Thyroid gland (tissue), 4 donors: ENCODE results near the gene RGS14. TPM values are rescaled to one million over a fixed set of nuclear protein-coding genes. Genes with fewer than 3 reads are reported as not detected.

Experiments
- DNase-seq, 2 donors: peaks; one replicate each; pipeline ENCODE4 v3.0.0-alpha.2; 2019
- H3K27ac ChIP-seq, 3 donors: fragments of 200-600 bp; sonication (generic); 1 replicate in 2 of 3; 2 replicates in 1 of 3; pipeline ENCODE4 v1.5.1; 2016 to 2019; ENCODE audit warnings: mild to moderate bottlenecking in 1 of 3, moderate library complexity in 1 of 3
- H3K27me3 ChIP-seq: fragments of 200-600 bp; sonication (generic); one replicate; pipeline ENCODE4 v1.5.1; 2019
- H3K36me3 ChIP-seq, 2 donors: fragments of 200-600 bp; sonication (generic); one replicate each; pipeline ENCODE4 v1.5.1; 2016 to 2019
- H3K4me1 ChIP-seq, 2 donors: fragments of 200-600 bp; sonication (generic); one replicate each; pipeline ENCODE4 v1.5.1; 2017 to 2019
- H3K4me3 ChIP-seq, 3 donors: fragments of 200-600 bp; sonication (generic); replicated peaks in 1 of 3; 1 replicate in 2 of 3; 2 replicates in 1 of 3; pipeline ENCODE4 v1.5.1; 2016; ENCODE audit warnings: mild to moderate bottlenecking in 1 of 3
- H3K9me3 ChIP-seq: fragments of 200-600 bp; sonication (generic); one replicate; pipeline ENCODE4 v1.5.1; 2017
- POLR2A ChIP-seq, 2 donors: fragments of 450-650 bp; IDR thresholded peaks; one replicate each; pipeline ENCODE4 v1.6.1; 2017; ENCODE audit warnings: antibody characterized with exemption in 2 of 2, mild to moderate bottlenecking in 2 of 2, moderate library complexity in 1 of 2
- WGBS, 2 donors: methylation state at CpG; one replicate each; pipeline ENCODE4 v1.1.5; 2017; 5-methylcytosine and 5-hydroxymethylcytosine counted together
- intact Hi-C: fragments of 100-400 bp; cut with DNase I; formaldehyde crosslinking; loops from one replicate; pipeline ENCODE4 v1.15.1; 2023
- total RNA-seq, 4 donors: library from RNA; depleted of rRNA; stranded (reverse); fragments of >200 nt; gene quantifications; one replicate each; pipeline ENCODE4 v1.2.3, GENCODE V29; 2016
- TF ChIP-seq, protein P1 (sequence below), 6 experiments: fragments of 200-600 bp in 3 of 6; fragments of 450-650 bp in 3 of 6; sonication (generic) in 3 of 6; IDR thresholded peaks; one replicate each; pipeline ENCODE4 v1.5.1; 2016 to 2019; ENCODE audit warnings: antibody characterized with exemption in 6 of 6, mild to moderate bottlenecking in 2 of 6, inconsistent platforms in 1 of 6, moderate library complexity in 1 of 6

RGS14 gene
- total RNA-seq, 4 donors from 2014 or later: 22.9 to 42.7 (median 26.7) TPM

DNA sequence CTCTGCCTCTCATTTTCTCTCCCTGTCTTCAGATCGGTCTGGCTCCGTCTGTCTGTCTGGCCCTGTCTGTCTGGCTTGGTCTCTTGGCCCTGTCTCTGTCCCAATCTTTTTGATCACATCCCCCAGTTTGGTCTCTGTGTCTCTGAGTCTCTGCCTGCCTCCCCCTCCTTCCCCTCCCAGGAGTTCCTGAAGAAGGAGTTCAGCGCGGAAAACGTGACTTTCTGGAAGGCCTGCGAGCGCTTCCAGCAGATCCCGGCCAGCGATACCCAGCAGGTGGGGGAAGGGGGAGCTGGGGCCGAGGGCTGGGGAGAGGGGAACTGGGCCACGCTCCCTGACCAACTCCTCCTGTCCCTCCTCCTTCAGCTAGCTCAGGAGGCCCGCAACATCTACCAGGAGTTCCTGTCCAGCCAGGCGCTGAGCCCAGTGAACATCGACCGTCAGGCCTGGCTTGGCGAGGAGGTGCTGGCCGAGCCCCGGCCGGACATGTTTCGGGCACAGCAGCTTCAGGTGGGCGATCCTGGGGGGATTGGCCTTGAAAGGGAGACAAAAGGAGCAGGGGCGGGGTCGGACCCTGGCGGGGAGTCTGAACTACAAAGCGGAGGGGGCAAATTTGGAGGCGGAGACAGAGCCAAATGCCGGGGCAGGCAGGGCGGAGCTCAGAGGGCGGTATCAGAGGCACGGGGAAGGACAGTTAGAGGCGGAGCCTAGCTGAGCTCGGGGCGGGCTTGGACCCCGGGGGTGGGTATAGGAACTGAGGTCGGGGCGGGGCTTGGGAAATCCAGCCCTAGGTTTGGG is 9.0 kb downstream of the RGS14 start:
- H3K36me3 ChIP-seq: no peaks in the 10 kb centered on the region
- DNase-seq: peak; percentile 96 to 97
- H3K4me3 ChIP-seq: peak overlapping the region in 2 of 3 donors; percentile 22 to 41
- H3K9me3 ChIP-seq: no peaks in the 10 kb centered on the region
- peaks cover 30 to 50% of the 10 kb centered on the region in 2 donors for H3K4me1 ChIP-seq
- H3K27ac ChIP-seq: peak overlapping the region; percentile 93 to 98 (median 93)
- WGBS, 2 donors: 11 to 17% methylated on average over 35 to 36 of the region's 36 CpGs
- peak in 1 of 2 donors; percentile 72 for TF ChIP-seq POLR2A (IDR thresholded peaks at IDR 0.05)
- TF ChIP-seq, protein P1, sequence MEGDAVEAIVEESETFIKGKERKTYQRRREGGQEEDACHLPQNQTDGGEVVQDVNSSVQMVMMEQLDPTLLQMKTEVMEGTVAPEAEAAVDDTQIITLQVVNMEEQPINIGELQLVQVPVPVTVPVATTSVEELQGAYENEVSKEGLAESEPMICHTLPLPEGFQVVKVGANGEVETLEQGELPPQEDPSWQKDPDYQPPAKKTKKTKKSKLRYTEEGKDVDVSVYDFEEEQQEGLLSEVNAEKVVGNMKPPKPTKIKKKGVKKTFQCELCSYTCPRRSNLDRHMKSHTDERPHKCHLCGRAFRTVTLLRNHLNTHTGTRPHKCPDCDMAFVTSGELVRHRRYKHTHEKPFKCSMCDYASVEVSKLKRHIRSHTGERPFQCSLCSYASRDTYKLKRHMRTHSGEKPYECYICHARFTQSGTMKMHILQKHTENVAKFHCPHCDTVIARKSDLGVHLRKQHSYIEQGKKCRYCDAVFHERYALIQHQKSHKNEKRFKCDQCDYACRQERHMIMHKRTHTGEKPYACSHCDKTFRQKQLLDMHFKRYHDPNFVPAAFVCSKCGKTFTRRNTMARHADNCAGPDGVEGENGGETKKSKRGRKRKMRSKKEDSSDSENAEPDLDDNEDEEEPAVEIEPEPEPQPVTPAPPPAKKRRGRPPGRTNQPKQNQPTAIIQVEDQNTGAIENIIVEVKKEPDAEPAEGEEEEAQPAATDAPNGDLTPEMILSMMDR (IDR thresholded peaks at IDR 0.05): no peak
- intact Hi-C loops: loop anchor here (5.0 kb wide), 1 partner anchor 54 kb away; the partner anchor contains the start of gene MXD3
- no peaks in the 10 kb centered on the region for H3K27me3 ChIP-seq

DNA sequence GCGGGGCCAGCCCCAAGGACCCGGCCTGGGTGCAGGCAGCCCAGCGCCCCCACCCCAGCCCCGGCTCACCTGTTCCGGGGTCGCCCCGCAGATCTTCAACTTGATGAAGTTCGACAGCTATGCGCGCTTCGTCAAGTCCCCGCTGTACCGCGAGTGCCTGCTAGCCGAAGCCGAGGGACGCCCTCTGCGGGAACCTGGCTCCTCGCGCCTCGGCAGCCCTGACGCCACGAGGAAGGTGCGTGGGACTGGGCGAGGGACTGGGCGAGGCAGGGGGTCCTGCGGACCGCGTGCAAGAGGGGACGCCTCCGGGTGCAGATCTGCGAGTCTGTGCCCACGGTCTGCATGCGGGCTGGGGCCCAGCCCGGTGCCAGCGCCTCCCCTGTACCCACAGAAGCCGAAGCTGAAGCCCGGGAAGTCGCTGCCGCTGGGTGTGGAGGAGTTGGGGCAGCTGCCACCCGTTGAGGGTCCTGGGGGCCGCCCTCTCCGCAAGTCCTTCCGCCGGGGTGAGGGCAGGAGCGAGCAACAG is 9.7 kb downstream of the RGS14 start:
- H3K36me3 ChIP-seq: no peaks in the 10 kb centered on the region
- H3K4me1 ChIP-seq: peaks cover 25 to 43% of the 10 kb centered on the region in 2 donors
- peak overlapping the region in 2 of 3 donors; percentile 28 to 41 for H3K4me3 ChIP-seq
- WGBS, 2 donors: 50 to 51% methylated on average over 10 to 15 of the region's 46 CpGs
- TF ChIP-seq, protein P1 (IDR thresholded peaks at IDR 0.05): no peak
- TF ChIP-seq POLR2A (IDR thresholded peaks at IDR 0.05): no peak
- no peaks in the 10 kb centered on the region for H3K27me3 ChIP-seq
- H3K27ac ChIP-seq: peak overlapping the region in 2 of 3 donors; percentile 93 to 98
- no peaks in the 10 kb centered on the region for H3K9me3 ChIP-seq
- intact Hi-C loops: loop anchor here (5.0 kb wide), 1 partner anchor 55 kb away; the partner anchor contains the start of gene MXD3
- DNase-seq: no peak

DNA sequence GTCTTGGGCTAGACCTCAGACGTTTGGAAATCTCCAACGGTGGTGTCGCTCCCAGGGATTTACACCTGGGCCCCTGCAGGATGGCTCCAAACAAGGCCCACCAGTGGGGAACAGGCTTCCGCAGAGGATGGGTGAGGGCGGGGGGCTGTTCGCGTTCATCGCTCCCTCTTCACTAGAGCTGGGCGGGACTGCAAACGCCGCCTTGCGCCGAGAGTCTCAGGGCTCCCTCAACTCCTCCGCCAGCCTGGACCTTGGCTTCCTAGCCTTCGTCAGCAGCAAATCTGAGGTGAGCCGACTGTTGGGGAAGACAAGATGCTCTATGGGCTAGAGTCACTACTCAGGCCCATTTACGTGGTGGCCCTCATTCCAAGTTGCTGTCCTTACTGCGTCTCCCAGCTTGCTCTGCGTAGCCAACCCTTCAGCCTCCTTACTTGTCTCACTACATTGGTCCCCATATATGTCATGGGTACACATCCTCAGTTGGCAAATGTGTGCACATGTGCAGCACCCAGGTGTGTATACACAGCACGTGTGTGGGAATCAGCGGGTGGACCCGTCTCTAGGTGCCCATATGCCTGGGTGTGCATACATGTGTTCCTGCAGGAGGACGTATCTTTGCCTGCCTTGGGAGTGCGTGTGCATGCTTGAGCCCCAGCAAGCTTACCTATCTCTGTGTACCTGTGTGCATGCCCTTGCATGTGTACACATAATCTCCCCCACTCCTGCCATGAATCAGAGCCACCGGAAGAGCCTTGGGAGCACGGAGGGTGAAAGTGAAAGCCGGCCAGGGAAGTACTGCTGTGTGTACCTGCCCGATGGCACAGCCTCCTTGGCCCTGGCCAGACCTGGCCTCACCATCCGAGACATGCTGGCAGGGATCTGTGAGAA is 10.5 kb downstream of the RGS14 start:
- TF ChIP-seq, protein P1 (IDR thresholded peaks at IDR 0.05): no peak
- no peak for TF ChIP-seq POLR2A (IDR thresholded peaks at IDR 0.05)
- intact Hi-C loops: loop anchor here (5.0 kb wide), 1 partner anchor 56 kb away; the partner anchor contains the start of gene MXD3
- no peak overlapping the region for H3K27ac ChIP-seq
- H3K27me3 ChIP-seq: no peaks in the 10 kb centered on the region
- no peaks in the 10 kb centered on the region for H3K36me3 ChIP-seq
- H3K9me3 ChIP-seq: no peaks in the 10 kb centered on the region
- WGBS, 2 donors: 88 to 90% methylated on average over 18 to 29 of the region's 29 CpGs
- DNase-seq: no peak
- H3K4me1 ChIP-seq: peaks cover 18 to 41% of the 10 kb centered on the region in 2 donors
- peak overlapping the region in 1 of 3 donors; percentile 41 for H3K4me3 ChIP-seq

DNA sequence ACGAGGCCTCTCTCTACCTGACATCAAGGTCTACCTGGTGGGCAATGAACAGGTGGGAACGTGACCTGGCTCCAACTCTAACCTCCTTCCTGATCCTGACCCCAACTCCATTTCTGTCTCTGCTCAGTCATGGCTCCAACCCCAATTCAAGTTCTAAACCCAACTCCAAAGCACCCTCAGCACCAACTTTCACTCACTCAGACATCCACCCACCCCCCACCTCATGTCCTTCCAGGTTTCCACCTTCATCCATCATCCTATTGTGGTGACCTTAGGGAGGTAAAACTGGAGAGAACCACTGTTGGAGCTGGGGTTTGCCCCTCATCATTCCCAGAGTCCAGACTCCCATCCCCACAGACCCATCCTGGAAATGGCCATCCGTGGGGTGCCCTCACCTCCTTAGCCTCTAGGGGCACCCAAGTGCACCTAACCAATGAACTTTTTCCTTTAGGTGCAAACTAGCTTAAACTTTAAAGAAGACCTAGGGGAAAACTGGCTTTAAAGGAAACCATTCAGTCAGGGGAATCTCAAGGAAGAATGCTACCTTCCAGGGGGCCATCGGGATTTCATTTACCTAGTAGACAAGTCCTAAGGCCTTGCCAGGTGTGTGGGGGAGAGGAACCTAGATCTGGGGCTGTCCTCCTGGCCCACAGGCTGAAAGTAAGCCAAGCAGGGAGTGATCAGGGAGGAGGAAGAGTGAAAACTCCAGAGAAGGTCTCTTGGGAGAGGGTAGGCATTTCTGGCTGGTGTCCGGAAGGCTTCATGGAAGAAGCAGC is 11.3 kb downstream of the RGS14 start:
- Histone ChIP-seq H3K27me3 (no peaks in the 10 kb centered on the region), H3K9me3 (no peaks in the 10 kb centered on the region), H3K27ac (no peak overlapping the region), H3K4me3 (no peak overlapping the region), H3K4me1 (peaks cover 18 to 33% of the 10 kb centered on the region in 2 donors), H3K36me3 (no peaks in the 10 kb centered on the region)
- WGBS, 2 donors: 74 to 75% methylated on average over 5 of the region's 5 CpGs
- peak in 1 of 2 donors; percentile 28 for DNase-seq
- intact Hi-C loops: loop anchor here (5.0 kb wide), 1 partner anchor 57 kb away; the partner anchor contains the start of gene MXD3
- TF ChIP-seq POLR2A (IDR thresholded peaks at IDR 0.05): no peak
- TF ChIP-seq, protein P1 (IDR thresholded peaks at IDR 0.05): peak in 4 of 6 experiments; percentile 43 to 60 (median 44)
